Ishikawa (cell line): ENCODE measurements around the gene CINP.

ENCODE experiments used
- CEBPB ChIP-seq: IDR thresholded peaks from 2 replicates; pipeline ENCODE4 v1.6.1; 2012
- CREB1 ChIP-seq: IDR thresholded peaks from 2 replicates; pipeline ENCODE4 v1.6.1; 2012; ENCODE audit warnings: low read depth
- EGR1 ChIP-seq: IDR thresholded peaks from 2 replicates; pipeline ENCODE4 v1.6.1; 2012
- EP300 ChIP-seq: IDR thresholded peaks from 2 replicates; pipeline ENCODE4 v1.6.1; 2012; ENCODE audit warnings: borderline replicate concordance
- FOXM1 ChIP-seq: IDR thresholded peaks from 2 replicates; pipeline ENCODE4 v1.6.1; 2012; ENCODE audit warnings: low read depth, borderline replicate concordance
- MAX ChIP-seq: IDR thresholded peaks from 2 replicates; pipeline ENCODE4 v1.6.1; 2012
- NFIC ChIP-seq: IDR thresholded peaks from 2 replicates; pipeline ENCODE4 v1.6.1; 2012
- RAD21 ChIP-seq: IDR thresholded peaks from 2 replicates; pipeline ENCODE4 v1.6.1; 2012; ENCODE audit warnings: low read depth
- REST ChIP-seq: IDR thresholded peaks from 2 replicates; pipeline ENCODE4 v1.6.1; 2012; ENCODE audit warnings: low read depth, mild to moderate bottlenecking
- TAF1 ChIP-seq: IDR thresholded peaks from 2 replicates; pipeline ENCODE4 v1.6.1; 2012; ENCODE audit warnings: low read depth, mild to moderate bottlenecking
- TCF12 ChIP-seq: IDR thresholded peaks from 2 replicates; pipeline ENCODE4 v1.6.1; 2012; ENCODE audit warnings: low read depth
- TEAD4 ChIP-seq: IDR thresholded peaks from 2 replicates; pipeline ENCODE4 v1.6.1; 2012
- USF1 ChIP-seq: IDR thresholded peaks from 2 replicates; pipeline ENCODE4 v1.6.1; 2012
- YY1 ChIP-seq: IDR thresholded peaks from 2 replicates; pipeline ENCODE4 v1.6.1; 2012; ENCODE audit warnings: low read depth
- ZBTB7A ChIP-seq: IDR thresholded peaks from 2 replicates; pipeline ENCODE4 v1.6.1; 2012; ENCODE audit warnings: low read depth

CINP gene

GRCh38 chr14:102356280-102356679 lies 6.4 kb downstream of the CINP start:
- TF ChIP-seq EGR1 = no peak

- TF ChIP-seq CEBPB (no peak), EGR1 (no peak)
Observed at GRCh38 chr14:102353126-102353619, 9.5 kb downstream of the CINP start.

GRCh38 chr14:102352213-102352612 lies 10.5 kb downstream of the CINP start:
- TF ChIP-seq RAD21 = no peak
- no peak for TF ChIP-seq TAF1

GRCh38 chr14:102351023-102351422 lies 11.7 kb downstream of the CINP start:
- TF ChIP-seq MAX (no peak), EGR1 (no peak), YY1 (no peak), TEAD4 (no peak), TCF12 (no peak), EP300 (no peak), CREB1 (no peak), NFIC (no peak), RAD21 (no peak), CEBPB (no peak), ZBTB7A (no peak), REST (no peak), TAF1 (no peak), FOXM1 (no peak), USF1 (no peak)

GRCh38 chr14:102348376-102348775 lies 14.3 kb downstream of the CINP start:
- TF ChIP-seq EGR1 = no peak
- no peak for TF ChIP-seq NFIC
- no peak for TF ChIP-seq EP300
- no peak for TF ChIP-seq TEAD4
- TF ChIP-seq ZBTB7A = no peak
- TF ChIP-seq TCF12 = no peak
- TF ChIP-seq YY1 = no peak
- no peak for TF ChIP-seq CREB1
- TF ChIP-seq MAX = no peak
- no peak for TF ChIP-seq USF1

GRCh38 chr14:102346645-102347044 lies 16.0 kb downstream of the CINP start:
- TF ChIP-seq USF1 (no peak), ZBTB7A (no peak), MAX (no peak), EP300 (no peak), CREB1 (no peak), EGR1 (no peak), NFIC (no peak), CEBPB (no peak)

GRCh38 chr14:102345232-102345631 lies 17.5 kb downstream of the CINP start:
- TF ChIP-seq REST (no peak), RAD21 (no peak), EGR1 (no peak), USF1 (no peak)
